NB4 (cell line): ENCODE measurements around the gene PKM.

Experiments
- DNase-seq: peaks from one replicate; pipeline ENCODE4 v3.0.0; 2010; ENCODE audit warnings: low read depth
- H3K4me3 ChIP-seq: one replicate; pipeline ENCODE4 v1.5.1; 2011; ENCODE audit warnings: mild to moderate bottlenecking, low read depth, low read length, moderate library complexity
- CTCF ChIP-seq: IDR thresholded peaks from one replicate; pipeline ENCODE4 v1.5.1; 2012; ENCODE audit warnings: low read depth, low read length
- MAX ChIP-seq: IDR thresholded peaks from 2 replicates; pipeline ENCODE4 v1.6.1; 2011; ENCODE audit warnings: low read depth, low read length
- MYC ChIP-seq: IDR thresholded peaks from 2 replicates; pipeline ENCODE4 v1.6.1; 2011; ENCODE audit warnings: low read depth, low read length
- POLR2A ChIP-seq: IDR thresholded peaks from 2 replicates; pipeline ENCODE4 v1.6.1; 2011; ENCODE audit warnings: mild to moderate bottlenecking; ENCODE audit not compliant: insufficient read length; ENCODE audit errors: extremely low read depth

PKM gene

DNA sequence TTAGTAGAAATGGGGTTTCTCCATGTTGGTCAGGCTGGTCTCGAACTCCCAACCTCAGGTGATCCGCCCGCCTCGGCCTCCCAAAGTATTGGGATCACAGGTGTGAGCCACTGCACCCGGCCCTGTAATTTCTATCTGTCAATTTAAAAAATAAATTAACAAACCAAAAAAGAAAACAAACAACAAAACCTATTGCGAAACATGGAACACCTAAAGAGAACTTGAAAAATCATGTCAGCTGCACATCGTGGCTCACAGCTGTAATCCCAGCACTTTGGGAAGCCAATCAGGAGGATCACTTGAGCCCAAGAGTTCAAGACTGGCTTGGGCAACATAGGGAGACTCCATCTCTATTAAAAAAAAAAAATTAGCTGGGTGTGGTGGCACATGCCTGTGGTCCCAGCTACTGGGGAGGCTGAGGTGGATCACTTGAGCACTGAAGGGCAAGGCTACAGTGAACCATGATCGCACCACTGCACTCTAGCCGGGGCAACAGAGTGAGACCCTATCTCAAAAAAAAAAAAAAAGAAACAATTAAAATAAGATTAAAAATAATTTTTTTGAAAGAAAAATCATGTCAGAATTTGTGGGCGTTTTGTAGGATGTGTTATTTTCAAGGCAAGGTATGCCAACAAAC, 21.8 kb upstream of the PKM start:
- TF ChIP-seq CTCF (no peak), POLR2A (no peak), MAX (no peak), MYC (no peak)
- DNase-seq, result no peak
- no peak overlapping the region for H3K4me3 ChIP-seq

DNA sequence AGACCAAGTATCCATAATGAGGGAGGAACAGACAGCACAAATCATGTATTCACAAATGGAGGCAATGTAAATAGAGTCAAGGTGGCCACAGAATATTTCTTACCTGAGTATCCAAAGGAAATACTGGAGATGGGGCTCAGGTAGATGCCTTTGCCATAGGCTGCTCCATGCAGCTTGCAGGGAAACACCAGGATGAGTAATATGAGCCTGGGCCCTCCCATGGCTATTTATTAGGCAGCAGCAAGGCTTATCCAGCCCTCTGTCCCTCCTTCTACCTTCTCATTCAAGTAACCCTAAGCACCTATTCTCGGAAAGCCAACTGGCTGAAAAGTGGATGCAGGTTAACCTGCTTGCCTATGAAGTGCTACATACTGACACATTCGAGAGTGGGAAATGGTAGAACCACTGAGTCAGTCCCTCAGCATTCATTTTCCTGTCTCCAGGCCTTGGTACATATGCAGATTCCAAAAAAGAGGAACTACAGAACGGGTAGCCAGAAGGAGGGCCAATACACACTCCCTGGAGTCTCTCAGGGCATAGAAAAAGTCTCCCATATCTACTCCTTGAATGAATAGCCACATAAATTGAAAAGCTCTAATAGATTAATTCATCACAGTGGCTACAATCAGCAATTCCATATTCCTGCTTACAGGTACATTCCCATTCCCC, 18.3 kb upstream of the PKM start:
- DNase-seq, result no peak
- no peak overlapping the region for H3K4me3 ChIP-seq
- TF ChIP-seq CTCF (no peak), POLR2A (no peak), MYC (no peak), MAX (no peak)

DNA sequence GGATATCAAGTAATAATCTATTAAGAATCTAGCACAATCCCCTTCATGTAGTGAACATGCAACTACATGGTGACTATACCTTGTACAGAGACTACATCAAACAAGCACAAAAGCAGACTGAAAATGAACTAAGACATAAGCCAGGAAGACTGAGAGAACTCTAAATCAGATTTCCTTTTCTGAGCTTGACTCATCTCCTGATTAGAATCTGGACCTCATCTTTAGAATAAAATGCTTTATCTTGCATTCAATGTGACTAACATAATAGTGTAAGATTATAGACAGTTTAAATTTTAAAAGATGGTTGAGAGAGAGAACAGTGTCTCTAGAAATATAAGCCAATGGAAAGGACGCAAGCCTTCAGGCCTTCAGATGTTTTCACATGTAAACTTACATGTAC, 17.5 kb upstream of the PKM start:
- TF ChIP-seq CTCF, result no peak
- TF ChIP-seq MYC, result no peak
- H3K4me3 ChIP-seq, result no peak overlapping the region
- DNase-seq, result no peak

DNA sequence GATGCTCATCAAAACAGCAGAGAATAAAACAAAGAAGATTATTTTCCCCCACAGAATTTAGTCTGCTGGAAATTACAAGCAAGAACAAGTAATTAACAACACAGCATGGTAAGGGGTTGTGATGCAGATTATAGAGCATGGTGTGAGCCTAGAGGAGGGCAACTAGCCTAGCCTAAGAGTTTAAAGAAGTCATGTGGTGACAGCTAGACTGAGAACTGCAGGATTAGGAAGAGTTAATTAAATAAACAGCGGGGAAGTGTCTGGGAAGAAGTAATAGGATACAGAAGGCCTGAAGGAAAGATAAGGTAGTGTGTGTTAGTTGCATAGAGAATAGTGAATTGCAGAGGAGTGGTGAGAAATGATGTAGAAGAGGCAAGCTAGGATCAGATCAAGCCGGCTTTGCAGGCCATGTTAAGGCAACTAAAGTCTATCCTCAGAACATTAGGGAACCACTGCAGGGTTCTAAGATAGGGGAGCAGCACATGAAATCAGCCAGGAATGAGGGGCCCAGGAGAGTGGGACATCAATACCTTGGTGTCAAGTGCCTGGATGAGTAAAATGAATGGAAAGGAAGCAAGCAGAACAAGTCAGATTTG, 11.9 kb upstream of the PKM start:
- TF ChIP-seq MAX (no peak), POLR2A (no peak), CTCF (no peak), MYC (no peak)
- no peak overlapping the region for H3K4me3 ChIP-seq
- DNase-seq, result no peak

- DNase-seq, result no peak
- TF ChIP-seq MAX, result no peak
- TF ChIP-seq CTCF, result no peak
- TF ChIP-seq MYC, result no peak
- TF ChIP-seq POLR2A, result no peak
Observed at GRCh38 chr15:72239652-72240051, 8.7 kb upstream of the PKM start.

DNA sequence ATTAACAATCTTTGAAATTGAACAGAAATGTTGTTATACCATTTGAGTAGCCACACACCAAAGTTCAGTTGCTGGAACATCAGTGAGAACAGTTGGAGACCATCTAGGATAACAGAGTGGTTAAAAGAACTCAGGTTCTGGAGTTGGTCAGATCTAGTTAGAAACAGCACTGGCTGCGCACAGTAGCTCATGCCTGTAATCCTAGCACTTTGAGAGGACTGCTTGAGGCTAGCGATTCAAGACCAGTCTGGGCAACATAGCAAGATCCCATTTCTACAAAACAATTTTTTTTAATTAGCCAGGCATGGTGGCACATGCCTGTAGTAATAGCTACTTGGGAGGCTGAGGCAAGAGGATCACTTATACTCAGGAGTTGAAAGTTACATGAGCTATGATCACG, 7.6 kb upstream of the PKM start:
- TF ChIP-seq MAX, result no peak
- no peak for TF ChIP-seq CTCF
- TF ChIP-seq MYC, result no peak
- TF ChIP-seq POLR2A, result no peak
- no peak overlapping the region for H3K4me3 ChIP-seq
- DNase-seq, result no peak

More at GRCh38 chr15:72239652-72240051, 8.7 kb upstream of the PKM start:
- H3K4me3 ChIP-seq, result no peak overlapping the region
